Stimulated activated naive B cell treated with anti-CD40 and anti-IgM and Interleukin-4, amounts not matched to agents 10 μg/mL and 1 μg/mL and 100 μg/mL, for 72 hours (primary cell): Measurements from ENCODE around the gene IGSF8.
A peak's percentile ranks its signal among the peaks of the same experiment; 100 is the strongest.

ENCODE experiments used
- ATAC-seq, 2 donors: fragments of 150-1000 bp; cut with Tn5 transposase; replicated peaks; 2 replicates each; pipeline ENCODE4 v1.10.0; 2021; ENCODE audit warnings: moderate library complexity in 1 of 2
- DNase-seq: peaks from one replicate; pipeline ENCODE4 v3.0.0; 2021
- H3K27ac Mint-ChIP-seq: one replicate; pipeline ENCODE4 v1.8.0; 2022; ENCODE audit warnings: mild to moderate bottlenecking, mixed read lengths
- H3K27me3 Mint-ChIP-seq, 2 donors: one replicate each; pipeline ENCODE4 v1.8.0; 2022; ENCODE audit warnings: mixed read lengths in 2 of 2
- H3K36me3 Mint-ChIP-seq, 2 donors: one replicate each; pipeline ENCODE4 v1.8.0; 2022; ENCODE audit warnings: mixed read lengths in 2 of 2, mild to moderate bottlenecking in 1 of 2
- H3K4me1 Mint-ChIP-seq, 2 donors: one replicate each; pipeline ENCODE4 v1.8.0; 2022; ENCODE audit warnings: mixed read lengths in 2 of 2, mild to moderate bottlenecking in 1 of 2
- H3K4me3 Mint-ChIP-seq, 2 donors: one replicate each; pipeline ENCODE4 v1.8.0; 2022; ENCODE audit warnings: mild to moderate bottlenecking in 2 of 2, mixed read lengths in 2 of 2, moderate library complexity in 1 of 2
- H3K9me3 Mint-ChIP-seq, 2 donors: one replicate each; pipeline ENCODE4 v1.8.0; 2022; ENCODE audit warnings: mixed read lengths in 2 of 2, mild to moderate bottlenecking in 1 of 2

Gene IGSF8

GRCh38 chr1:160046494-160047110 lies 51.8 kb downstream of the IGSF8 start:
- peaks cover 13 to 15% of the 10 kb centered on the region in 2 donors for H3K4me1 Mint-ChIP-seq
- DNase-seq, result no peak
- H3K27me3 Mint-ChIP-seq, result peaks cover 23 to 39% of the 10 kb centered on the region in 2 donors
- peak; percentile 87 to 88 for ATAC-seq
- H3K27ac Mint-ChIP-seq, result peak overlapping the region; percentile 65
- H3K9me3 Mint-ChIP-seq, result no peaks in the 10 kb centered on the region
- peak overlapping the region; percentile 62 to 71 for H3K4me3 Mint-ChIP-seq
- H3K36me3 Mint-ChIP-seq, result peaks cover 0 to 1% of the 10 kb centered on the region in 2 donors

- Mint-ChIP-seq H3K36me3 (peaks cover 0 to 1% of the 10 kb centered on the region in 2 donors), H3K27ac (no peak overlapping the region), H3K4me1 (peaks cover 13 to 15% of the 10 kb centered on the region in 2 donors), H3K9me3 (no peaks in the 10 kb centered on the region), H3K4me3 (no peak overlapping the region), H3K27me3 (peaks cover 24 to 32% of the 10 kb centered on the region in 2 donors)
- DNase-seq (no peak), ATAC-seq (no peak)
Measured at GRCh38 chr1:160045653-160046052, 52.8 kb downstream of the IGSF8 start.

- ATAC-seq (no peak), DNase-seq (no peak)
- Mint-ChIP-seq H3K27ac (no peak overlapping the region), H3K4me3 (no peak overlapping the region), H3K9me3 (no peaks in the 10 kb centered on the region), H3K36me3 (peaks cover 0 to 1% of the 10 kb centered on the region in 2 donors), H3K27me3 (peaks cover 17 to 24% of the 10 kb centered on the region in 2 donors), H3K4me1 (peaks cover 13 to 15% of the 10 kb centered on the region in 2 donors)
Measured at GRCh38 chr1:160043543-160043942, 54.9 kb downstream of the IGSF8 start.
